ENCODE measurements around the gene RAX2. TPM values are rescaled to one million over a fixed set of nuclear protein-coding genes. Genes with fewer than 3 reads are reported as not detected.
A peak's percentile ranks its signal among the peaks of the same experiment; 100 is the strongest.

The RAX2 gene
- total and polyA plus RNA-seq, 9 of the 15 experiments (the other 6 are each of a cell fraction or from before 2014, with no cell fraction given) = not detected

GRCh38 chr19:3736106-3736724, 35.8 kb downstream of the RAX2 start (continued):
- TF ChIP-seq NR2C1 (IDR thresholded peaks at IDR 0.05) (peak; percentile 65), NR2C1 (tag; IDR thresholded peaks at IDR 0.05) (peak; percentile 74)
- TF ChIP-seq, protein P1, sequence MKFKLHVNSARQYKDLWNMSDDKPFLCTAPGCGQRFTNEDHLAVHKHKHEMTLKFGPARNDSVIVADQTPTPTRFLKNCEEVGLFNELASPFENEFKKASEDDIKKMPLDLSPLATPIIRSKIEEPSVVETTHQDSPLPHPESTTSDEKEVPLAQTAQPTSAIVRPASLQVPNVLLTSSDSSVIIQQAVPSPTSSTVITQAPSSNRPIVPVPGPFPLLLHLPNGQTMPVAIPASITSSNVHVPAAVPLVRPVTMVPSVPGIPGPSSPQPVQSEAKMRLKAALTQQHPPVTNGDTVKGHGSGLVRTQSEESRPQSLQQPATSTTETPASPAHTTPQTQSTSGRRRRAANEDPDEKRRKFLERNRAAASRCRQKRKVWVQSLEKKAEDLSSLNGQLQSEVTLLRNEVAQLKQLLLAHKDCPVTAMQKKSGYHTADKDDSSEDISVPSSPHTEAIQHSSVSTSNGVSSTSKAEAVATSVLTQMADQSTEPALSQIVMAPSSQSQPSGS (CRISPR knock-in tag; IDR thresholded peaks at IDR 0.05) = no peak

- Histone ChIP-seq H3K36me3 (ENCODE audit: control insufficient read depth, insufficient read depth, low read length) (no peaks in the 10 kb centered on the region), H3K9me3 (replicated peaks; ENCODE audit: control insufficient read depth, insufficient read depth, low read depth, low read length) (0 out of 2 replicates have a peak, but pooled peaks cover 4% of the 10 kb centered on the region), H3K27ac (ENCODE audit: extremely low read depth, low read depth, low read length) (no peak overlapping the region), H3K4me1 (replicated peaks in 1 of 2; ENCODE audit: control insufficient read depth in 2 of 2, insufficient read depth in 2 of 2, low read length in 2 of 2) (peaks cover 9 to 29% of the 10 kb centered on the region in 2 experiments; a peak in 4 of 5 replicates), H2AFZ (ENCODE audit: low read depth, low read length) (no peak overlapping the region), H4K20me1 (replicated peaks; ENCODE audit: control insufficient read depth, insufficient read depth, low read length) (no peaks in the 10 kb centered on the region; the same call in 1 of the 2 replicates), H3K4me2 (ENCODE audit: insufficient read depth, low read length) (no peak overlapping the region), H3K4me3 (no peak overlapping the region), H3K9ac (ENCODE audit: insufficient read depth in 1 of 2, low read depth in 2 of 2, low read length in 2 of 2) (peak overlapping the region in 1 of 2 experiments; percentile 1; a peak in 1 of 4 replicates), H3K79me2 (ENCODE audit: control insufficient read depth, insufficient read depth, low read length) (no peaks in the 10 kb centered on the region), H3K27me3 (ENCODE audit: control insufficient read depth in 2 of 2, insufficient read depth in 2 of 2, low read length in 2 of 2) (peaks cover 0 to 9% of the 10 kb centered on the region in 2 experiments; a peak in 2 of 5 replicates), H3K9me1 (ENCODE audit: control insufficient read depth, insufficient read depth, low read length) (no peaks in the 10 kb centered on the region)
- no peak for DNase-seq (ENCODE audit: extremely low read depth in 1 of 4, low spot score in 3 of 4)
- BruUV-seq (replicated peaks) = no TSS peak
- in situ Hi-C loops (cut with MboI) = no loop called here
- no peak for ATAC-seq
- intact Hi-C loops (cut with micrococcal nuclease) = no loop called here
- CTCF ChIA-PET (ENCODE audit: low intra/inter-chr PET ratio) = no interaction called here
- 86% methylated on average over 1 of the region's 14 CpGs for WGBS (ENCODE audit: insufficient coverage, low coverage, missing lambda C conversion rate)
- FAIRE-seq = no peak
- POLR2A ChIA-PET = interaction anchor here (0.6 kb wide), 2 partner anchors 9 to 22 kb away, joined by 3 read pairs; no protein-coding TSS in a partner anchor
- TF ChIP-seq CBFB (CRISPR knock-in tag; IDR thresholded peaks at IDR 0.05) = no peak
- 0 out of 2 replicates have a peak, but pooled peaks have one; percentile 15 for TF ChIP-seq ADNP (tag; IDR thresholded peaks at IDR 0.05)
- TF ChIP-seq, protein P2, sequence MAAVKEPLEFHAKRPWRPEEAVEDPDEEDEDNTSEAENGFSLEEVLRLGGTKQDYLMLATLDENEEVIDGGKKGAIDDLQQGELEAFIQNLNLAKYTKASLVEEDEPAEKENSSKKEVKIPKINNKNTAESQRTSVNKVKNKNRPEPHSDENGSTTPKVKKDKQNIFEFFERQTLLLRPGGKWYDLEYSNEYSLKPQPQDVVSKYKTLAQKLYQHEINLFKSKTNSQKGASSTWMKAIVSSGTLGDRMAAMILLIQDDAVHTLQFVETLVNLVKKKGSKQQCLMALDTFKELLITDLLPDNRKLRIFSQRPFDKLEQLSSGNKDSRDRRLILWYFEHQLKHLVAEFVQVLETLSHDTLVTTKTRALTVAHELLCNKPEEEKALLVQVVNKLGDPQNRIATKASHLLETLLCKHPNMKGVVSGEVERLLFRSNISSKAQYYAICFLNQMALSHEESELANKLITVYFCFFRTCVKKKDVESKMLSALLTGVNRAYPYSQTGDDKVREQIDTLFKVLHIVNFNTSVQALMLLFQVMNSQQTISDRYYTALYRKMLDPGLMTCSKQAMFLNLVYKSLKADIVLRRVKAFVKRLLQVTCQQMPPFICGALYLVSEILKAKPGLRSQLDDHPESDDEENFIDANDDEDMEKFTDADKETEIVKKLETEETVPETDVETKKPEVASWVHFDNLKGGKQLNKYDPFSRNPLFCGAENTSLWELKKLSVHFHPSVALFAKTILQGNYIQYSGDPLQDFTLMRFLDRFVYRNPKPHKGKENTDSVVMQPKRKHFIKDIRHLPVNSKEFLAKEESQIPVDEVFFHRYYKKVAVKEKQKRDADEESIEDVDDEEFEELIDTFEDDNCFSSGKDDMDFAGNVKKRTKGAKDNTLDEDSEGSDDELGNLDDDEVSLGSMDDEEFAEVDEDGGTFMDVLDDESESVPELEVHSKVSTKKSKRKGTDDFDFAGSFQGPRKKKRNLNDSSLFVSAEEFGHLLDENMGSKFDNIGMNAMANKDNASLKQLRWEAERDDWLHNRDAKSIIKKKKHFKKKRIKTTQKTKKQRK (IDR thresholded peaks at IDR 0.05; ENCODE audit: borderline replicate concordance, low read depth, low read length) = no peak
- TF ChIP-seq, protein P3, sequence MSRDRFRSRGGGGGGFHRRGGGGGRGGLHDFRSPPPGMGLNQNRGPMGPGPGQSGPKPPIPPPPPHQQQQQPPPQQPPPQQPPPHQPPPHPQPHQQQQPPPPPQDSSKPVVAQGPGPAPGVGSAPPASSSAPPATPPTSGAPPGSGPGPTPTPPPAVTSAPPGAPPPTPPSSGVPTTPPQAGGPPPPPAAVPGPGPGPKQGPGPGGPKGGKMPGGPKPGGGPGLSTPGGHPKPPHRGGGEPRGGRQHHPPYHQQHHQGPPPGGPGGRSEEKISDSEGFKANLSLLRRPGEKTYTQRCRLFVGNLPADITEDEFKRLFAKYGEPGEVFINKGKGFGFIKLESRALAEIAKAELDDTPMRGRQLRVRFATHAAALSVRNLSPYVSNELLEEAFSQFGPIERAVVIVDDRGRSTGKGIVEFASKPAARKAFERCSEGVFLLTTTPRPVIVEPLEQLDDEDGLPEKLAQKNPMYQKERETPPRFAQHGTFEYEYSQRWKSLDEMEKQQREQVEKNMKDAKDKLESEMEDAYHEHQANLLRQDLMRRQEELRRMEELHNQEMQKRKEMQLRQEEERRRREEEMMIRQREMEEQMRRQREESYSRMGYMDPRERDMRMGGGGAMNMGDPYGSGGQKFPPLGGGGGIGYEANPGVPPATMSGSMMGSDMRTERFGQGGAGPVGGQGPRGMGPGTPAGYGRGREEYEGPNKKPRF (IDR thresholded peaks at IDR 0.05; ENCODE audit: low read depth, low read length) = no peak
- no peak for TF ChIP-seq FUS (optimal IDR thresholded peaks at IDR 0.05; ENCODE audit: low read depth, low read length)
- no peak for TF ChIP-seq JUNB (CRISPR knock-in tag; conservative IDR thresholded peaks at IDR 0.05)
- no peak for TF ChIP-seq BRCA1 (IDR thresholded peaks at IDR 0.05)
- TF ChIP-seq BRCA1 (CRISPR knock-in tag; IDR thresholded peaks at IDR 0.05) = no peak
- TF ChIP-seq MLX (CRISPR knock-in tag; conservative IDR thresholded peaks at IDR 0.05) = no peak
- TF ChIP-seq LEF1 (IDR thresholded peaks at IDR 0.05) = no peak
- no peak for TF ChIP-seq PHF20 (IDR thresholded peaks at IDR 0.05; ENCODE audit: partially characterized antibody)
Observed at GRCh38 chr19:3734310-3734600, 37.8 kb downstream of the RAX2 start.

All from K562 (cell line).